A549 (cell line): ENCODE data around the gene RNF130.

ENCODE experiments used
- JUN ChIP-seq, 2 experiments: fragments of >200 bp; sonication (Bioruptor Twin); formaldehyde crosslinking; IDR thresholded peaks; 2 replicates in 1 of 2; 3 replicates in 1 of 2; pipeline ENCODE4 v1.6.1; 2016 to 2017
- POLR2A ChIP-seq: IDR thresholded peaks from 2 replicates; pipeline ENCODE4 v1.6.1; 2012; ENCODE audit warnings: mild to moderate bottlenecking, low read length
- RFX5 ChIP-seq: fragments of 450-650 bp; IDR thresholded peaks from 2 replicates; pipeline ENCODE4 v1.7.1; 2014; ENCODE audit warnings: antibody characterized with exemption, mild to moderate bottlenecking, moderate library complexity
- RNF2 ChIP-seq: fragments of 200-600 bp; sonication (generic); IDR thresholded peaks from 2 replicates; pipeline ENCODE4 v1.6.1; 2016; ENCODE audit warnings: low read depth, mild to moderate bottlenecking, antibody characterized with exemption, moderate library complexity, borderline replicate concordance
- TF ChIP-seq, protein P1 (sequence below): fragments of >200 bp; sonication (Bioruptor Twin); formaldehyde crosslinking; IDR thresholded peaks from 3 replicates; pipeline ENCODE4 v1.5.1; 2016
- TF ChIP-seq, protein P2 (sequence below): fragments of 200-600 bp; sonication (generic); IDR thresholded peaks from 2 replicates; pipeline ENCODE4 v1.6.1; 2016; ENCODE audit warnings: antibody characterized with exemption, mild to moderate bottlenecking, moderate library complexity

GRCh38 chr5:179967489-179967888 lies 104.1 kb downstream of the RNF130 start:
- TF ChIP-seq JUN (IDR thresholded peaks at IDR 0.05) (no peak), RFX5 (no peak), RNF2 (no peak), POLR2A (no peak)
- TF ChIP-seq, protein P1, sequence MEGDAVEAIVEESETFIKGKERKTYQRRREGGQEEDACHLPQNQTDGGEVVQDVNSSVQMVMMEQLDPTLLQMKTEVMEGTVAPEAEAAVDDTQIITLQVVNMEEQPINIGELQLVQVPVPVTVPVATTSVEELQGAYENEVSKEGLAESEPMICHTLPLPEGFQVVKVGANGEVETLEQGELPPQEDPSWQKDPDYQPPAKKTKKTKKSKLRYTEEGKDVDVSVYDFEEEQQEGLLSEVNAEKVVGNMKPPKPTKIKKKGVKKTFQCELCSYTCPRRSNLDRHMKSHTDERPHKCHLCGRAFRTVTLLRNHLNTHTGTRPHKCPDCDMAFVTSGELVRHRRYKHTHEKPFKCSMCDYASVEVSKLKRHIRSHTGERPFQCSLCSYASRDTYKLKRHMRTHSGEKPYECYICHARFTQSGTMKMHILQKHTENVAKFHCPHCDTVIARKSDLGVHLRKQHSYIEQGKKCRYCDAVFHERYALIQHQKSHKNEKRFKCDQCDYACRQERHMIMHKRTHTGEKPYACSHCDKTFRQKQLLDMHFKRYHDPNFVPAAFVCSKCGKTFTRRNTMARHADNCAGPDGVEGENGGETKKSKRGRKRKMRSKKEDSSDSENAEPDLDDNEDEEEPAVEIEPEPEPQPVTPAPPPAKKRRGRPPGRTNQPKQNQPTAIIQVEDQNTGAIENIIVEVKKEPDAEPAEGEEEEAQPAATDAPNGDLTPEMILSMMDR: no peak
- TF ChIP-seq, protein P2, sequence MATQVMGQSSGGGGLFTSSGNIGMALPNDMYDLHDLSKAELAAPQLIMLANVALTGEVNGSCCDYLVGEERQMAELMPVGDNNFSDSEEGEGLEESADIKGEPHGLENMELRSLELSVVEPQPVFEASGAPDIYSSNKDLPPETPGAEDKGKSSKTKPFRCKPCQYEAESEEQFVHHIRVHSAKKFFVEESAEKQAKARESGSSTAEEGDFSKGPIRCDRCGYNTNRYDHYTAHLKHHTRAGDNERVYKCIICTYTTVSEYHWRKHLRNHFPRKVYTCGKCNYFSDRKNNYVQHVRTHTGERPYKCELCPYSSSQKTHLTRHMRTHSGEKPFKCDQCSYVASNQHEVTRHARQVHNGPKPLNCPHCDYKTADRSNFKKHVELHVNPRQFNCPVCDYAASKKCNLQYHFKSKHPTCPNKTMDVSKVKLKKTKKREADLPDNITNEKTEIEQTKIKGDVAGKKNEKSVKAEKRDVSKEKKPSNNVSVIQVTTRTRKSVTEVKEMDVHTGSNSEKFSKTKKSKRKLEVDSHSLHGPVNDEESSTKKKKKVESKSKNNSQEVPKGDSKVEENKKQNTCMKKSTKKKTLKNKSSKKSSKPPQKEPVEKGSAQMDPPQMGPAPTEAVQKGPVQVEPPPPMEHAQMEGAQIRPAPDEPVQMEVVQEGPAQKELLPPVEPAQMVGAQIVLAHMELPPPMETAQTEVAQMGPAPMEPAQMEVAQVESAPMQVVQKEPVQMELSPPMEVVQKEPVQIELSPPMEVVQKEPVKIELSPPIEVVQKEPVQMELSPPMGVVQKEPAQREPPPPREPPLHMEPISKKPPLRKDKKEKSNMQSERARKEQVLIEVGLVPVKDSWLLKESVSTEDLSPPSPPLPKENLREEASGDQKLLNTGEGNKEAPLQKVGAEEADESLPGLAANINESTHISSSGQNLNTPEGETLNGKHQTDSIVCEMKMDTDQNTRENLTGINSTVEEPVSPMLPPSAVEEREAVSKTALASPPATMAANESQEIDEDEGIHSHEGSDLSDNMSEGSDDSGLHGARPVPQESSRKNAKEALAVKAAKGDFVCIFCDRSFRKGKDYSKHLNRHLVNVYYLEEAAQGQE: no peak
